Measurements from ENCODE around the gene MKKS. TPM values are rescaled to one million over a fixed set of nuclear protein-coding genes. Genes with fewer than 3 reads are reported as not detected.

Gene MKKS
- total and polyA plus RNA-seq, 9 of the 15 experiments (the other 6 are each of a cell fraction or from before 2014, with no cell fraction given): 6.8 to 26.8 (median 12.0) TPM

DNA sequence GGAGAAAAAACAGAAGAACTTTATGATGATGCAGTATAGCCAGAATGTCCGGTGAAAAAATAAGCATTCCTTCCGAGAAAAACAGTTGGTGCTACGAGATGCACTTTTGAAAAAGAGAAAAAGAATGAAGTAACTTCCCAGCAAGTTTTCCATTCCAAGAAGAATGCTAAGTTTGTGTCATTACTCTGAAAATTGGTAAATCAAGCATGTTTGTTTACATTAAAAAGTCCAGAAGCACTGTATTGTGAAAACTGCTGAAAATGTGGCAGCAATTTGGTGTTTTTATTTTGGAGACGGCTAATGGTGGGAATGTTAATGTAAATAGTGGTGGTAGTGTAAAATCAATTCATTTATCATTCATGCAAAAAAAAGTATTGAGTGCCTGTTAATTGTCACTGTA is 46.3 kb downstream of the MKKS start (continued):
- TF ChIP-seq, protein P1, sequence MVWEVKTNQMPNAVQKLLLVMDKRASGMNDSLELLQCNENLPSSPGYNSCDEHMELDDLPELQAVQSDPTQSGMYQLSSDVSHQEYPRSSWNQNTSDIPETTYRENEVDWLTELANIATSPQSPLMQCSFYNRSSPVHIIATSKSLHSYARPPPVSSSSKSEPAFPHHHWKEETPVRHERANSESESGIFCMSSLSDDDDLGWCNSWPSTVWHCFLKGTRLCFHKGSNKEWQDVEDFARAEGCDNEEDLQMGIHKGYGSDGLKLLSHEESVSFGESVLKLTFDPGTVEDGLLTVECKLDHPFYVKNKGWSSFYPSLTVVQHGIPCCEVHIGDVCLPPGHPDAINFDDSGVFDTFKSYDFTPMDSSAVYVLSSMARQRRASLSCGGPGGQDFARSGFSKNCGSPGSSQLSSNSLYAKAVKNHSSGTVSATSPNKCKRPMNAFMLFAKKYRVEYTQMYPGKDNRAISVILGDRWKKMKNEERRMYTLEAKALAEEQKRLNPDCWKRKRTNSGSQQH (CRISPR knock-in tag; IDR thresholded peaks at IDR 0.05): no peak

DNA sequence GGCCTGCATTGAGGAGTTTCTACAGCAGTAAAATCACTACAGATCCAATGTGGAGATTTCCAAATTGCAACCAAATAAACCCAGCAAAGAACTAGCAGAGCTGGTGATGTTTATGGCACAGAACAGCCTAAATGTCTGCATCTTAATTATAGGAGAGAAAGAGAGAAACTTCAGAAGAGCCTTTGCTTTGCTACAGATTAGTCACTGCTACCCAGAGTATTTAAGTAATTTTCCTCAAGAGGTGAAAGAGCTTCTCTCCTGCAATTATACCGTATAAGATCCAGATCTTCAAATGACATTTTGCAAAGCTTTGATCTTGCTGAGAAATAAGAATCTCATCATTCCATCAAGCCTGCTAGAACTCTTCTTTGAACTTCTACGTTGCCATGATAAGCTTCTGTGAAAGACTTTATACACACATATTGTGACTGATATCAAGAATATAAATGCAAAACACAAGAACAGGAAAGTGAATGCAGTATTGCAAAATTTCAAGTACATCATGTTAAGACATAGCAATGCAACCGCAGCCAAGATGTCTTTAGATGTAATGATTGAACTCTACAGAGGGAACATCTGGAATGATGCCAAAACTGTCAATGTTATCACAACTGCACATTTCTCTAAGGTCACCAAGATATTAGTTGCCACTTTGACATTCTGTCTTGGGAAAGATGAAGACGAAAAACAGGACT is 48.0 kb downstream of the MKKS start:
- H3K4me3 ChIP-seq: no peak overlapping the region
- no peak for FAIRE-seq
- BruUV-seq (replicated peaks): no TSS peak
- DNase-seq (ENCODE audit: extremely low read depth in 1 of 4, low spot score in 3 of 4): peak in 1 of 4 experiments; percentile 3
- no peak for ATAC-seq
- H3K4me1 ChIP-seq (replicated peaks in 1 of 2; ENCODE audit: control insufficient read depth in 2 of 2, insufficient read depth in 2 of 2, low read length in 2 of 2): no peaks in the 10 kb centered on the region
- no peaks in the 10 kb centered on the region; a peak in 1 of 5 replicates for H3K27me3 ChIP-seq (ENCODE audit: control insufficient read depth in 2 of 2, insufficient read depth in 2 of 2, low read length in 2 of 2)
- H3K9me3 ChIP-seq (replicated peaks; ENCODE audit: control insufficient read depth, insufficient read depth, low read depth, low read length): no peaks in the 10 kb centered on the region
- H3K36me3 ChIP-seq (ENCODE audit: control insufficient read depth, insufficient read depth, low read length): no peaks in the 10 kb centered on the region
- H3K27ac ChIP-seq (ENCODE audit: extremely low read depth, low read depth, low read length): no peak overlapping the region
- no peaks in the 10 kb centered on the region for H3K9me1 ChIP-seq (ENCODE audit: control insufficient read depth, insufficient read depth, low read length)
- 0% methylated on average over 4 of the region's 4 CpGs for WGBS (ENCODE audit: insufficient coverage, low coverage, missing lambda C conversion rate)
- TF ChIP-seq, protein P2, sequence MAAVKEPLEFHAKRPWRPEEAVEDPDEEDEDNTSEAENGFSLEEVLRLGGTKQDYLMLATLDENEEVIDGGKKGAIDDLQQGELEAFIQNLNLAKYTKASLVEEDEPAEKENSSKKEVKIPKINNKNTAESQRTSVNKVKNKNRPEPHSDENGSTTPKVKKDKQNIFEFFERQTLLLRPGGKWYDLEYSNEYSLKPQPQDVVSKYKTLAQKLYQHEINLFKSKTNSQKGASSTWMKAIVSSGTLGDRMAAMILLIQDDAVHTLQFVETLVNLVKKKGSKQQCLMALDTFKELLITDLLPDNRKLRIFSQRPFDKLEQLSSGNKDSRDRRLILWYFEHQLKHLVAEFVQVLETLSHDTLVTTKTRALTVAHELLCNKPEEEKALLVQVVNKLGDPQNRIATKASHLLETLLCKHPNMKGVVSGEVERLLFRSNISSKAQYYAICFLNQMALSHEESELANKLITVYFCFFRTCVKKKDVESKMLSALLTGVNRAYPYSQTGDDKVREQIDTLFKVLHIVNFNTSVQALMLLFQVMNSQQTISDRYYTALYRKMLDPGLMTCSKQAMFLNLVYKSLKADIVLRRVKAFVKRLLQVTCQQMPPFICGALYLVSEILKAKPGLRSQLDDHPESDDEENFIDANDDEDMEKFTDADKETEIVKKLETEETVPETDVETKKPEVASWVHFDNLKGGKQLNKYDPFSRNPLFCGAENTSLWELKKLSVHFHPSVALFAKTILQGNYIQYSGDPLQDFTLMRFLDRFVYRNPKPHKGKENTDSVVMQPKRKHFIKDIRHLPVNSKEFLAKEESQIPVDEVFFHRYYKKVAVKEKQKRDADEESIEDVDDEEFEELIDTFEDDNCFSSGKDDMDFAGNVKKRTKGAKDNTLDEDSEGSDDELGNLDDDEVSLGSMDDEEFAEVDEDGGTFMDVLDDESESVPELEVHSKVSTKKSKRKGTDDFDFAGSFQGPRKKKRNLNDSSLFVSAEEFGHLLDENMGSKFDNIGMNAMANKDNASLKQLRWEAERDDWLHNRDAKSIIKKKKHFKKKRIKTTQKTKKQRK (IDR thresholded peaks at IDR 0.05; ENCODE audit: borderline replicate concordance, low read depth, low read length): no peak
- TF ChIP-seq NFIC (IDR thresholded peaks at IDR 0.05): peak; percentile 60
- no peaks in the 10 kb centered on the region for H4K20me1 ChIP-seq (replicated peaks; ENCODE audit: control insufficient read depth, insufficient read depth, low read length)
- in situ Hi-C loops (cut with MboI): no loop called here
- H3K4me2 ChIP-seq (ENCODE audit: insufficient read depth, low read length): no peak overlapping the region
- H3K79me2 ChIP-seq (ENCODE audit: control insufficient read depth, insufficient read depth, low read length): no peaks in the 10 kb centered on the region
- intact Hi-C loops (cut with micrococcal nuclease): no loop called here
- no peak overlapping the region for H2AFZ ChIP-seq (ENCODE audit: low read depth, low read length)
- H3K9ac ChIP-seq (ENCODE audit: insufficient read depth in 1 of 2, low read depth in 2 of 2, low read length in 2 of 2): no peak overlapping the region
- ChIA-PET CTCF (ENCODE audit: low intra/inter-chr PET ratio) (no interaction called here), POLR2A (interaction anchor here (0.5 to 0.7 kb wide), 2 partner anchors 49 to 1347 kb away, joined by 3 read pairs; no protein-coding TSS in a partner anchor)
